ENCODE results near the gene GPATCH8.

The GPATCH8 gene

DNA sequence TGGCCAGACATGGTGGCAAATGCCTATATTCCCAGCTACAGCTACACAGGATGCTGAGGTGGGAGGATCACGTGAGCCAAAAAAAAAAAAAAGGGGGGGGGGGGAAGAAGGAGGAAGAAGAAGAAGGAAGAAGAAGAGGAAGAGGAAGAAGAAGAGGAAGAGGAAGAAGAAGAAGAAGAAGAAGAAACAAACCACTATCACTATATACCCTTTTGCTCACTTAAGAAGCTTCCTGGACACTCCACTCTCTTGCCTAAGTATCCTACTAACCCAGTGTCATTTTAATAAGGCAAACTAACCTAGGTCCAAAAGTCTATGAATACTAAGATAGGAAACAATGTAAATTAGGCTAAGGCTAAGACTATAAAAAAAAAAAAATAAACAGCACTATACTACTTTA lies 54.8 kb downstream of the GPATCH8 start:
- no peak for DNase-seq

DNA sequence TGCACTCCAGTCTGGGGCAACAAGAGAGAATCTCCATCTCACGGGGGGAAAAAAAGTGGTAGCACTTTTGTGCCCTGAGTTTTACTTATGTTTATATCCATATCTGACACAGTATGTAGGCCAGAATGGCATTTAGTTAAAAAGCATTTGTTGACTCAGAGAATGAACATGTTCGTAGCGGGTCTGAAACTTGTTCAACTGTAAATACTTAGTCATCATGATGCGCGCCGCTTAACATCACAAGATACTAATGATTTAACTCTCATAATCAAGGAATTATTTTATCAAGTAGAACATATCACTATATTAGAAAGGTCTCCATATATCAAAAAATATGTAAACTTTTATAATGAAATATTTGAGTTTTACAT lies 58.5 kb downstream of the GPATCH8 start:
- no peak for DNase-seq

DNA sequence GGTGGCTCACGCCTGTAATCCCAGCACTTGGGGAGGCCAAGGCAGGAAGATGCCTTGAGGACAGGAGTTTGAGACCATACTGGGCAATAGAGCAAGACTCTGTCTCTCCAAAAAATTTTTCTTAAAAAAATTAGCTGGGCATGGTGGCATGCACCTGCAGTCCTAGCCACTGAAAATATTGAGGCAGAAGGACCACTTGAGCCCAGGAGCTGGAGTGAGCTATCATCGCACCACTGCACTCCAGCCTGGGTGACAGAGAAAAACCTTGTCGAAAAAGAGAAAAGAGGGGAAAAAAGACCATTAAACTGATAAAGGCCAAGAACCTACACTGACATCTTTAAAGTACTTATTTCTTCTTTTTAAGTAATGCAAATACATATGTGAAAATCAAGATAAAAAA lies 60.4 kb downstream of the GPATCH8 start:
- no peak for DNase-seq

DNA sequence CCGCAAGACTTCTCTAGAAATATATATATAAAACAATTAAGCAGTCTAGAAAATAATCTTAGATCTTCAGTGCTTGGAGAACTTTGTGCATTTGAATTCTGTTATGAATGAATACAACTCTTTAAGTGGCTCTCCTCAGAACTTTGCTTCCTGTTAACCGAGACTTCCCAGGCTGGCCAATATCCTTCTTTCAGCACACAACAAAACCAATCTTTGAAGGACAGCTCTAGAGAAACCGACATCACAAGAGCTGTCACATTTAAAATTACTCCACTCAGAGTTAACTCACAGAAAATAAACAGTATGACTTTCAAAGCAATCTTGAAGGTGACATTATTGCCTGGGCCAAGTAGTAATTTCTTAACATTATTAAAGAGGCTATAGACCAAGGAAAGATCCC lies 64.0 kb downstream of the GPATCH8 start:
- DNase-seq, result no peak

DNA sequence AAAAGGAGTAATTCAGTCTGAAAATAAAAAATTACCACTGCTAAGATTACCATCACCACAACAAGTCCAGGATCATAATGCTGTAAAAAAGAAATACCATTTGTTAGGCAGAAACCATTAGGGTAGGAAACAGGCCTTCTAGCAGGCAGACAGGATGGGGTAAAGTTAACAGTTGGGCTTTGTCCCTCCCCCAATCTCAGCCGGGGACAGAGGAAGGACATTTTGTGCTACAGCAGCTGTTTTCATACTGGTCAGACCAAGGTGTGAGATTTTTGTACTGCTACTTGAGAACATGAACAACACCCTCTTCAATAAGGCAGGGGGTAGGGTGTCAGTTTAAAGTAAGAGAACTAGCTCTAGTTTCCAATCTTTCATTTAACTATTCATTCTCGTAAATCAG lies 64.6 kb downstream of the GPATCH8 start:
- DNase-seq, result no peak

DNA sequence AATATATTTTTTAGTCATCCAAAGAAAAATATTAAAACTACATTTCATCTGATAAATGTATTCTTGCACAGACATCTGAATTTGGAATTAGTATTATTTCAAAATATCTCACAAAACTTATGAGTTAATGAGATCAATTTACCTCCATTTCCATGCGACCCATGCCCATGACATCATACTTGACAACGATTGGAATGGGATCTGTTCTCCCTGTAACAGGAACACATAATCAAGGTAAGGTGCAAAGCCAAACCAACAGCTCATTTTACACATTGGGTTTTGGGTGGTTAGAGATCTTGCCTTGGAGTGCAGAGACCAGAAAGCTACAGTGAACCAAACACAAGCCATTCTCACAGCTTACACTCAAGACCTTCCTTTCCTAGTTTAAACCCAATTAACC lies 66.9 kb downstream of the GPATCH8 start:
- no peak for DNase-seq

DNA sequence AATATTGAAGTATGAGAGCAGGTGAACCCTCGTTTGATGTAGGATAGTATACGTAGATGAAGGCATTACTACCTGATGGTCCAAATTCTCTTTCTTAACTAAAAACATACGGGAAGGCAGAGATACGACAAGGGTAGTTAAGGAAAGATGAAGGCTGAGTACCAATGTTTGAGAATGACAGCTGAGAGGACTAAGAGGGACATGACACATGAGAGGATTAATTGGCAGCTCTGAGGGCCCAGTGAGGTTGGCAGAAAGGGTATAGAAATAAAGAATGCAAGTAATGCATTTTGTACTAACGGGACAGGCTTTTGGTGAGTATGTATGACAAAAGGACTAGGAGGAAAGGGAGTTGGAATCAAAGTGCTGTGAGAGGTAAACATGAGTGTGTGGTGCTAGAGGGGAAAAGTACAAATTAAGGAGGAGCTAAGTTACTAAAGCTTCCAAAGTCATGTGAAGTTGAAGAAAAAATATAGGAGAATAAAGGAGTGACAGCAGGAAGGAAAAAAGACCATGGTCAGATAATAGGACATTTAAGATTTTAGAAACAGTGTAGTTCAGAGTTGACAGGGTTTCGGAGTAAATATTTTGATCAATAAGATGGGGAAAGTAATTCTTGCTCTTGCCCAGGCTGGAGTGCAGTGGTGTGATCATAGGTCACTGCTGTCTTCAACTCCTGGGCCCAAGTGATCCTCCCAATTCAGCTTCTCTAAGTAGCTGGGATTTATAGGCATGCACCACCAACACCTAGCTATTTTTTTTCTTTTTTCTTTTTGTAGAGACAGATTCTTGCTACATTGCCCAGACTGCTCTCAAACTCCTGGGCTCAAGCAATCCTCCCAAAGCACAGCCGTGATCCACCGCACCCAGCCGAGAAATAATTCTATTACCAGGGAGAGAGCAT lies 70.7 kb downstream of the GPATCH8 start:
- no peak for DNase-seq

DNA sequence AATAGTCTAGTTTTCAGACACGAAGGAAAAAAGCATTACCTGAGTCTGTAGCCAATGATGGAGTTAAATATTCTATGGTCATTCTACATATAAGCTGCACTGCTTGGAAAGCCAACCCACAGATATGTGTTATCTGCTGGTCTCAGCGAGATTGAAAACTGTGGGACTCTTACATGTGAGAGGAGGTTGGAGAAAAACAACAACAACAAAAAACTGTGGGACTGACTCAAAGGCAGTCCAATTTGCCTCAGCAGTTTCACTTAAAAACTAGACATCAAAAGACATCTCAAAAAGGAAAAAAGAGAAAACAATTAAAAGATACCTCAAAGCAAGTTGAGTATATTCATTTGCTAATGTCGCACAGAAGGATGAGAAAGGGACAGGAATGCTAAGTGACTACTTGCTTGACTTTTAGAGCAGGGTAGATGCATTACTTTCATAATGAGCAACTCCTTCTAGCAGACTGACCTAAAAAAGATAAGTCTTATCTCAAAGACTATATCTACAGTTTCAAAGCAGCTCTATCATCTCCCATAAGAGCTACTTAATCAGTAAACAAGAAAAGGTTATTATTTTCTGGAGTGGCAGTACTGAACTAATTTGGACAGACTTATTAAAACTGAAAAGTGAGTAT lies 78.3 kb downstream of the GPATCH8 start:
- no peak for DNase-seq

DNA sequence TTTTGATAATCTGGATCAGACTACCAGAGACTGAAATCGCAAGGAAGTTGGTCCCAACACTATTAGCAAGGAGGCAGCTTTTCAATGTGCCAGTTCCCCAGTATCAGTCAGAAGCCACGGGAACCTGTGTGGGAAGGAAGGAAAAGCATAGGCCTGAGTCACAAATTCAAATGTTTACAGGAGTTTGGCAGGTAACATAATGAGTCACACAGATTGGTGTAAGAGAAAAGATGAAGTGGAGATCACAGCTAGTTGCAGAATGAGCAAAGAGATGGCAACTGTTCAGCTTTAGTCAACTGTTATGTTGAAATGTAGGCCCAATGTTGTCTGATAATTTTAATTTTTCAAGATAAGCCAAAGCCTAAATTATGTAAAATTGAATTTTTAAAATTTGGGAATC lies 85.7 kb downstream of the GPATCH8 start:
- no peak for DNase-seq

DNA sequence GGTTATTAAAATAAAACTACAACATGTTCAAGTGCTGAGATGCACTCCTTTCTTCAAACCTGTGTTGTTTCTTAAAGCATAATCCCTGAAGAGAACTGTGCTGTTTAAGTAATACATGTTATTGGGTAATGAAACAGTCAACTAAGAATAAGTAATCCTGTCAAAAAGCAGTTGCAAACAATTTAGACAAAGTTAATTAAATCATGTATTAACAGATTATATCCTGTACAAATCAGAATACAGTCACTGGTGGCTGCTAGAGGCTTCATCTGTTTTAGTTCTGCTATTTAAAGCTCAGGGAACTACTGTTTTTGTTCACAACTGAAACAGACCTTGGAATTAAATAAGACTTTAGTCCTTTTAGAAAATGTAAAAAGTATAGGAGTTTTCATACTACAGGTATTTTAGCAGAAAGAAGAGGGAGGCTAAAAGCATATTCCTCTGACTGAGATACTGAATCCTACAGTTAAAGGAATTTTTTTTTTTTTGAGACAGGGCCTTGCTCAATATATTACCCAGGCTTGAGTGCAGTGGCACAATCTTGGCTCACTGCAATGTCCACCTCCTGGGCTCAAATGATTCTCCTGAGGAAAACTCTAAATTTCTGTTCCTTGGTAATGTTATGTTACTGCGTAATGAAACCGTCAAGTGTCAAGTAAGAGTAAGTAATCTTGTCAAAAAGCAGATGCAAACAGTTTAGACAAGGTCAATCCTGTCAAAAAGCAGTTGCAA lies 86.5 kb downstream of the GPATCH8 start:
- no peak for DNase-seq

DNA sequence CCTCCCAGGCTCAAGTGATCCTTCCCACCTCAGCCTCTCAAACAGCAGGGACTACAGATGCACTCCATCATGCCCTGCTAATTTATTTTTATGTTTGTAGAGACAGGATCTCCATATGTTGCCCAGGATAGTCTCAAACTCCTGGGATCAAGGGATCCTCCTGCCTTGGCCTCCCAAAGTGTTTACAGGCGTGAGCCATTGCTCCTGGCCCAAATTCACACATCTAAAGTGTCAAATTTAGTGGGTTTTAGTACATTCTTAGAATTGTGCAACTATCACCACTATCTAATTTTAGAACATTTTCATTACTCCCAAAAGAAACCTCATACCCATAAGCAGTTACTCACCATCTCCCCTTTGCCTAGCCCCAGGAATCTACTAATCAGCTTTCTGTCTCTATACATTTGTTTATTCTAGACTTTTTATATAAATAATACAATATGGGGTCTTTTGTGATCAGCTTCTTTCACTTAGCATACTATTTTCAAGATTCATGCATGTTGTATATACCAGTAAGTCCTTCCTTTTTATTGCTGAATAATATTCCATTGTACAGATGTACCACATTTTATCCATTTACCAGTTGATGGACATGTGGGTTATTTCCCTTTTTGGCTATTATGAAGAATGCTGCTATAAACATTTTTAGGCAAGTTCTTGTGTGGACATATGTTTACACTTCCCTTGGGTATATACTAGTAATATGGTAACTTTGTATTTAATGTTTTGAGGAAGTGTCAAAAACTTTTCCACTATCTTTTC lies 88.6 kb downstream of the GPATCH8 start:
- DNase-seq, result no peak

DNA sequence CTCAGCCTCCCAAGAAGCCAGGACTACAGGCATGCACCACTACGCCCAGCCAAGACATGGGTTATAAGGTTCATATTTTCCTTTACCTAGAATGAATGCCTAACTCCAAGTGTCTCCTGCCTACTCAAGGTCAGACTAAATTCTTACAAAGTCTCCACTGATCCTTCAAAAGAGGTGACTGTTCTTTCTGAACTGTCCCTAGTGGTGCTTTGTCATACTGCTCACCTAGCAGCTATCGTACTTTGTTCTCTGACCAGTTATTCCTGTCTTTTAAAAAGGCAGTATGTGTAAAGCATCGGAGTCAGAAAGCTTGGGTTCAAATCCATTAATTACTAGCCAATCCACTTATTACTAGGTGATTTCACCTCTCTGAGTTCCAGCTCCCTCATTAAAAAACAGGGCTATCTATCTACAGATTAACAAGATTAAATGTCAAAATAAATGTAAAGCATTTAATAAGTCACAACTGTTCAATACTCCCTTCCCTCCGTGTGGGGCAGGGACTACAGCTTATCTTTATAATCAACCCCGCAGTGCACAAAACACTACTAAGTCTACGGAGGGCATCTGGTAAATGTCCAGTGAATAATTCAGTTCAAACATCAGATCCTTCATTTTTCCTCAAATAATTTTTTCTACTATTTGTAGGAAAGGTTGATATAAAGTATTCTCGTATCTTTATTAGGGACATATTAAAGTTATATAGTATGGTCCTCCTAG lies 93.7 kb downstream of the GPATCH8 start:
- no peak for DNase-seq

DNA sequence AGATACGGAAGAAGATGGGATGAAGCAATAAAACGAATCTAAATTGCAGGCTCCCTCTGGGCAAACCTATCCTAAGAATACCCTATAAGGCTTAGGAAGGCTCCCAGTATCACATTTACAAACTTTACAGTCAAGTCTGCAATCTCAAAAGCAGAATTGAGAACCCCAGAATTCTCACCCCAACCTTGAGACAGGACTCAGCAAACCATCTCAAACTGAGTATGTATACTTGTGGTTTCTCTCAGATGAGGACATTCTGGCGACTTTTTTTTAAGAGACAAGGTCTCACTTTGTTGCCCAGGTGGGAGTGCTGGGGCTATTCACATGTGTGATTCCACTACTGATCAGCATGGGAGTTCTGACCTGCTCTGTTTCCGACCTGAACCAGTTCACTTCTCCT lies 94.4 kb downstream of the GPATCH8 start:
- no peak for DNase-seq

DNA sequence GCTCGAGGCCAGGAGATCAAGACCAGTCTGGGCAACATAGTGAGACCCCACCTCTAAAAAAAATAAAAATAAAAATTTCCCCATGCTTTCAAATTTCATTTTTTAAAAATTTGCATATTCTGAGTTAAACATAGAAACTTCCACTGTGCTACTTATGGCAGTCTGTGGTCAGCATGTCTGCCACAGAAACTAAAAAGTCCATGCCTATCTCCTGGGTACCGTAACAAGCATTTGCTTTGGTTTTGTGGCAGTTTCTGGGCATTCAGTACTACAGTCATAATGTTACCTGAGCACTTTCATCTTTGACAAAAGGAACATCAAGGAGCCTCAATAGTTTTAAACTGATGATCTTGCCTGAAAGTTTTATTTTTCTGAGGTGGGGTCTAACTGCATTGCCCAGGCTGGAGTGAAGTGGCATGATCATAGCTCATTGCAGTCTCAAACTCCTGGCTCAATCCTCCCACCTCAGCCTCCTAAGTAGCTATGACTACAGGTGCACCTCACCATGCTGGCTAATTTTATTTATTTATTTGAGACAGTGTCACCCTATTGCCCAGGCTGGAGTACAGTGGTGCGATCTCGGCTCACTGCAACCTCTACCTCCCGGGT lies 100.5 kb downstream of the GPATCH8 start:
- DNase-seq, result no peak

DNA sequence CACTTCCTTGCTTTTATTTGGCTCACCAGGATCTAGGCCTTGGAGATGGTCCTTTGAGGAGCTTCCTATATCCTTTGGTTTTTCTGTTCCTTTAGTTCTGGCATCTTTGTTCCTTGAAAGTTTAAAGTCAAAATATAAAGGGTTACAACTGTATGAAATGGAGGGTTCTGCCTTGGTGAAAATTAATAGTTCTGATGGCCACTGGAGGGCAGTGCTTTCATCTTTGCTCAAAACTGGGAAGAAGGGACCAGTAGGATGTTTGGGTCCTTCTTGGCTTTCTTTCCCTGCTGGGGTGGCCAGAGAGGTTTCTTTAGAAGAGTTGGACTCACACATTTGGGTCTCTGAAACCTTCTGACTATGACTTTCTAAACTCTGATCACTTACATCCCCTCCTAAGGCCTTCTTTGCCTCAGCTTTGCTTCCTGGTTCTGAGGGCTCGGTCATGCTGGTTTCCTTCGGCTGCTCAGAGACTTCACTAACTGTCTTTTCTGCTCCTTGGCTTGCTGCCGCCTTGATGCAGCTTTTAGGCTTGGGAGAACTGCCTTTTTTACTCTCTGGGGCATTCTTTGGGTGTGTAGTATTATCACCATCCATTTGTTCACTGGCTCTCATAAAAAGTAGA lies 102.9 kb downstream of the GPATCH8 start:
- no peak for DNase-seq

DNA sequence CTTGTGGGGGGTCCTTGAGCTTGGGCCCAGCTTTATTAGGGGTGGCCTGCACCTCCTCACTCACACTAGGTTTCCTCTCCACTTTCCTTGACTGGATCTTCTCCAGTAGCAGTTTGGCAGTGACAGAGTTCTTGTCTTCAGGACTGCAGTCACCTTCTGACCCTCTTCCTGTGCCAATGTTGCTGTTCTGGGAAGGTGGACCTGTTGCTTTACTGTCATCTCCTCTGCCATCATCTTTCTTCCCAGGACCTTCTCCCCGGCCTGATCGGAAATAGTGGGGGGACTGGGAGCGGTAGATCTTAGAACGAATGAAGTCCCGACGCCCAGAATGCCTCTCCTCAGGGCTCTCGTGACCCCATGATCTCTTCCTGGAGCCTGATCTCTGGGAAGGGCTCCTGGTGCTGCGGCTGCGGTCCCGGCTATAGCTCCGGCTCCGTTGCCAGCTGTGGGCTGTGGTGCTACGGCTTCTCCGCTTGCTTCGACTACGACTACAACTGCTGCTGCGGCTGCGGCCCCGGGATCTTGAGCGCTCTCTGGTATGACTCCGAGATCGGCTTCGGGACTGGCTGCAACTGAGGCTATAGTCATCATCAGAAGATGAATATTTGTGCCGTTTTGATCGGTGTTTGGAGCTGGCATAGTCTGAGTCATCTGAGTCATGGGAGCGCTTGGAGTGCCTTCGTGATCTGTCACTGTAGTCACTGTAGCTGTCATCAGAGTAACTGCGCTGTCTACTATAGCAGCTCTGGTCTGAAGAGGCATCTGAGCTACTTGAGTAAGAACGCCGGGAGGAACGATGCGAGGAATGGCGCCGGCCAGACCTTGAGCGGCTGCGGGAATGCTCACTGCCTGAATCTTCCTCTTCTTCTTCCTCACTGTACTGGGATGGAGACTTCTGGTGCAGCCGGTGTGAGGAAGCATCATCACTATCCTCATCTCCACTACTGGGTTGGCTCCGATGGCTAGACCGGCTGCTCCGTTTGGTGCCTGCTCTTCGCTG lies 104.2 kb downstream of the GPATCH8 start:
- DNase-seq, result no peak

DNA sequence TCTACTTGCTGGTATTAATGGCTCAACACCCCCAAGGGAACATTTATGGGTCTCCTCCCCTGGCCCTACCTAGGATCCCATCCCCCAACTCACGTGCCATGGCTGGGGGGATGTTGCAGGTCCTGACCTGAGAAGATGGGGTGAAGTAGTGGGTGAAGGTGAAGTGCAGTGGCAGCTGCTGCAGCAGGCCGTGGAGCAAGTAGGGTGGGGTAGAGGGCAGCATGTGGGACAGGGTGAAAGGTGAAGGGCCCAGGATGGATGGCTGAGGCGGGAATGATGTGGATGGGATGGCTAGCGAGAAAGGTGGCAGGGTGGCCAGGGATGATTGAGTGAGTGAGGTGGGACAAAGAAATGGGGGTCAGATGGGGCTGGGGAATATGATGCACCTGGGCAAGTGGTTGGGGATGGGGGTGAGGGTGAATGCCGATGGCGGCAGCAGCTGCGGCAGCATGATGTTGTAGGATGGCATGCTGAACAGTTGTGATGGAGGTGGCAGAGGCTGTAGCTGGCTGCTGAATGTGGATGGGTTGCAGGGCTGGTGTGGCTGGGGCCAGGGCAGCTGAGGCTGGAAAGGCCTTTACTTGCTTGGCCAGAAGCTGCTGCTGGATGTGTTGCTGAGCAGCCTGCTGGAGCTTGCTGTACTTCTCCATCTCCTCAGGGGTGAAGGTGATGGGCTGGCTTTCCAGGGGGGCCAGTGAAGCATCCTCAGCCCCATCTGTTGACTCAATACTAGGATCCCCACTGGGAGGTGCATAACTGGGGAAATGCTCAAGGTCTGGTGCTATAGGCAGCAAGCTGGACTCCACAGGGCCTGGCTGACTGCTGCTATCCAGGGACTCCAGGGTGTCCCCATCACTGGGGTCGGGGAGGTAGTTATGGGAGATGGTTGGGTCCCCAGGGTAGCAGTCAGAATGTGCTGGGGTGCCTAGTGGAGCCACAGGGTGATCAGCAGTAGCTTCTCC lies 105.4 kb downstream of the GPATCH8 start:
- DNase-seq, result no peak

DNA sequence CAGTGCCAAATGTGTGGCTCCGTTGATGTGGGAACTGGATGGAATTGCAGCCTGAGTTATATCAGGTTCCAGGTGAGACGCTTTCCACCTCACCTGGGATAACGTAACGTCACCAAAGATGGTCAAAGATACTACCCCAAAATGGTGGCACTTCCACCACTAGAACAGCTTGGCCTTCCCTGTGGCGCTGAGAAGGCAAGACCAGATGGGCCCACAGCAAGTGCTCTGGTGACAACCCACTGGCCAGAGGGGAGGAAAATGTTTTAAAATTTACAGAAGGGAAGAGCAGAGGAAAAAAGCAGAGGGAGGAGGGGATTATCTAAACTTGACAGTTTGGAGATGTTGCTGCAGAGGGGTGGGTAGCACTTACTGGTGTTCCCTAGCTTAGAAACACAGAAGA lies 106.3 kb downstream of the GPATCH8 start:
- DNase-seq, result no peak

DNA sequence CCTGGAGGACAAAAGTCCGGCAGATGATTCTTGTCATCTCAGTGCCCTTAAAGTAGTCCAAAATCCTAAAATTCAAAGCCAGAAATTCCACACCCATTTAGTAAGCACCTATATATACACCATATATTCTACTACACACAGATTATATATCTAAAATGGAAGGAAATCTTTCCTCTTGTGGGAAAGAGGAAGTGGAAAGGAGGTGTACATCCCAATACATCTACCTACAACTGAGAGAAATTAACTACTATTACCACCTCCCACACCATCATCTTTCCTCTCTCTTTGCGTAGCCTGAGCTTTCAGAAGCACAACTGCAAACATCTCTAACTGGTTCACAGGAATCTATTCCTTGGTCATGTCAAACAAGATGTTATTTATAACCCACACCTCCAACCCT lies 108.4 kb downstream of the GPATCH8 start:
- DNase-seq, result no peak
